Aorta (tissue), 5 donors: ENCODE results near the gene CBLL2. TPM values are rescaled to one million over a fixed set of nuclear protein-coding genes. Genes with fewer than 3 reads are reported as not detected.

Experiments
- ATAC-seq: fragments of 200-7000 bp; cut with Tn5 transposase; one replicate; pipeline ENCODE4 v1.9.1; 2022; ENCODE audit warnings: moderate library complexity; ENCODE audit not compliant: low FRiP score
- DNase-seq, 2 donors: peaks; one replicate each; pipeline ENCODE4 v3.0.0-alpha.2; 2020
- H3K27ac ChIP-seq, 2 donors: one replicate each; pipeline ENCODE4 v1.5.1; 2013; ENCODE audit warnings: low read length in 2 of 2, mild to moderate bottlenecking in 2 of 2, moderate library complexity in 2 of 2, control low read depth in 1 of 2, inconsistent platforms in 1 of 2, low read depth in 1 of 2
- H3K27me3 ChIP-seq, 2 donors: one replicate each; pipeline ENCODE4 v1.6.1; 2013; ENCODE audit warnings: control low read depth in 1 of 2, low read length in 1 of 2, mild to moderate bottlenecking in 1 of 2, moderate library complexity in 1 of 2; ENCODE audit not compliant: insufficient read depth in 2 of 2, control insufficient read depth in 1 of 2
- H3K36me3 ChIP-seq, 2 donors: one replicate each; pipeline ENCODE4 v1.6.1; 2013; ENCODE audit warnings: control low read depth in 1 of 2, low read length in 1 of 2, mild to moderate bottlenecking in 1 of 2; ENCODE audit not compliant: insufficient read depth in 2 of 2, control insufficient read depth in 1 of 2
- H3K4me1 ChIP-seq, 2 donors: one replicate each; pipeline ENCODE4 v1.6.1; 2013; ENCODE audit warnings: low read length in 2 of 2, control low read depth in 1 of 2, mild to moderate bottlenecking in 1 of 2, moderate library complexity in 1 of 2; ENCODE audit not compliant: insufficient read depth in 2 of 2, control insufficient read depth in 1 of 2
- H3K4me3 ChIP-seq, 2 donors: one replicate each; pipeline ENCODE4 v1.5.1; 2013; ENCODE audit warnings: low read length in 2 of 2, control low read depth in 1 of 2, mild to moderate bottlenecking in 1 of 2
- H3K9me3 ChIP-seq: one replicate; pipeline ENCODE4 v1.6.1; 2013; ENCODE audit warnings: mild to moderate bottlenecking, low read length; ENCODE audit not compliant: control insufficient read depth
- WGBS, 2 donors: extraction: QIAGEN DNeasy Blood & Tissue Kit; methylation state at CpG; one replicate each; pipeline ENCODE4 v1.1.7; 2013; 5-methylcytosine and 5-hydroxymethylcytosine counted together
- intact Hi-C, 2 donors: fragments of 100-400 bp; cut with DNase I; formaldehyde crosslinking; loops; one replicate each; pipeline versions ENCODE4 v1.14.2 to v1.15.0; 2022
- polyA plus RNA-seq, 2 donors: library from polyadenylated mRNA; stranded (reverse); fragments of 200-250 nt; gene quantifications; one replicate each; pipeline ENCODE4 v1.2.3, GENCODE V29; 2013
- total RNA-seq, 2 donors: library from RNA; stranded (reverse); fragmentation: NEBNext Ultra II Directional; extraction: Animal tissue kit (Norgen Biotek cat#: 25700); gene quantifications; one replicate each; pipeline ENCODE4 v1.2.1, GENCODE V29; 2021
- donor health status: healthy with polysubstance abuse.
- donor health status: Bipolar disorder and iron deficiency.
- donor health status: DM: no; HTN: no; CAD: no.
- donor health status: DM: no; HTN: no; CAD: no.
- donor health status: DM: yes; HTN: yes; CAD: no.

CBLL2 gene
- total and polyA plus RNA-seq, 4 donors: not detected

DNA sequence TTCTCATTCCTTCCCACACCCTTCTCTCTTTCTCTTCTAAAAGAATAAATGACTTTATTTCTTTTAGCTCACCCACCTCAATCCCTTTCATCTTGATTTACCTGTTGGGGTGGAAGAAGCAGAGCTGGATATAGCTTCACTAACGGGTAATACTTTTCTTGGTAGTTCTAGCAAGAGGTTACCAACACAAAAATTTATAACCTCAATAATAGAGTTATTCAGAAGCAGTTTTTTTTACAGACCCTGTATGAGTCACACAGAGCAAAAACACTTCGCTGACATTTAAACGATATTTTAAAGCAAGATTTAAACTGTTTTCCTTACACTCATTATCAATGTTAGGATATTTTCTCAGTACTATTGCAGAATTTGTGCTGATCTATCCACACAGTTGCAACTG is 42.4 kb downstream of the CBLL2 start:
- no peaks in the 10 kb centered on the region for H3K9me3 ChIP-seq
- no peak for DNase-seq
- H3K27me3 ChIP-seq: no peaks in the 10 kb centered on the region
- ATAC-seq: no peak
- 15 to 40% methylated on average over 3 of the region's 3 CpGs for WGBS, 2 donors
- H3K27ac ChIP-seq: no peak overlapping the region
- intact Hi-C loops: no loop called here
- H3K36me3 ChIP-seq: no peaks in the 10 kb centered on the region
- no peak overlapping the region for H3K4me3 ChIP-seq
- no peaks in the 10 kb centered on the region for H3K4me1 ChIP-seq

GRCh38 chrX:22320236-22320873 is 47.6 kb downstream of the CBLL2 start:
- H3K4me3 ChIP-seq: no peak overlapping the region
- ATAC-seq: no peak
- no peak for DNase-seq
- H3K4me1 ChIP-seq: no peaks in the 10 kb centered on the region
- WGBS, 2 donors: 52 to 69% methylated on average over 12 of the region's 12 CpGs
- intact Hi-C loops: no loop called here
- no peaks in the 10 kb centered on the region for H3K9me3 ChIP-seq
- no peaks in the 10 kb centered on the region for H3K36me3 ChIP-seq
- no peaks in the 10 kb centered on the region for H3K27me3 ChIP-seq
- H3K27ac ChIP-seq: no peak overlapping the region

- intact Hi-C loops: no loop called here
- H3K4me1 ChIP-seq: no peaks in the 10 kb centered on the region
- no peak overlapping the region for H3K27ac ChIP-seq
- H3K36me3 ChIP-seq: no peaks in the 10 kb centered on the region
- no peak overlapping the region for H3K4me3 ChIP-seq
- WGBS, 2 donors: 72 to 74% methylated on average over 5 of the region's 5 CpGs
- DNase-seq (no peak), ATAC-seq (no peak)
- no peaks in the 10 kb centered on the region for H3K27me3 ChIP-seq
- no peaks in the 10 kb centered on the region for H3K9me3 ChIP-seq
Observed at GRCh38 chrX:22323541-22323940, 50.8 kb downstream of the CBLL2 start.

Other genes starting within 250 kb of the CBLL2 start
- under 1 TPM; 0.13 to 0.39 TPM for gene PHEX, start 240.6 kb upstream of the CBLL2 start, total RNA-seq
- under 1 TPM in 1 of 2 donors, not detected in 1; 0.13 TPM for gene PHEX, start 240.6 kb upstream of the CBLL2 start, polyA plus RNA-seq